Measurements from ENCODE around the gene BAG1.

DNA sequence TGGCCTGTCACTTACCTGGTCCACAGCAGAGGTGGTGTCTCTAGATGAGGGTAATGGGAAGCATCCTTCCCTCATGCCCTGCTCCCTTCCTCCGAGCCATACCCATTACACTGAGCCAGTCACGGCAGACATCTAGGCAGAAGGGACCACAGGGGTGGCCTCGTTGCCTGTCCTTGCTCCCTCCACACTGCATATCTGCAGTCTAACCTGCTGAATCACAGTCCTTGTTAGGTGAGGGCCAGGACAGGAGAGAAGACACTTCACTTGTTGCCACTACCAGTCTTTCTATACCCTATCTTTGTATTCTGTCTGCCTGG lies 43.0 kb downstream of the BAG1 start:
- TF ChIP-seq POLR2A (IDR thresholded peaks at IDR 0.05; ENCODE audit: low read length) (no peak), GATA1 (IDR thresholded peaks at IDR 0.05; ENCODE audit: low read depth, low read length) (no peak)
